ENCODE results near the gene RPL38. TPM values are rescaled to one million over a fixed set of nuclear protein-coding genes. Genes with fewer than 3 reads are reported as not detected.
"Not testable (repeated sequence)": the region's sequence is repeated elsewhere in the genome, so short reads cannot be mapped to it uniquely, and the experiment has no call there.

RPL38 gene
- polyA plus RNA-seq, 4 donors: 1,086 to 1,262 (median 1,199) TPM

- DNase-seq (ENCODE audit: low read depth in 4 of 4, low spot score in 3 of 4): no peak
Observed at GRCh38 chr17:74182041-74182723, 21.3 kb upstream of the RPL38 start.

GRCh38 chr17:74183411-74183810 lies 20.1 kb upstream of the RPL38 start:
- no peak for DNase-seq (ENCODE audit: low read depth in 4 of 4, low spot score in 3 of 4)

GRCh38 chr17:74185571-74186185 lies 17.8 kb upstream of the RPL38 start:
- no peak for DNase-seq (ENCODE audit: low read depth in 4 of 4, low spot score in 3 of 4)

GRCh38 chr17:74186498-74186897 lies 17.0 kb upstream of the RPL38 start:
- DNase-seq (ENCODE audit: low read depth in 4 of 4, low spot score in 3 of 4): no peak

DNA sequence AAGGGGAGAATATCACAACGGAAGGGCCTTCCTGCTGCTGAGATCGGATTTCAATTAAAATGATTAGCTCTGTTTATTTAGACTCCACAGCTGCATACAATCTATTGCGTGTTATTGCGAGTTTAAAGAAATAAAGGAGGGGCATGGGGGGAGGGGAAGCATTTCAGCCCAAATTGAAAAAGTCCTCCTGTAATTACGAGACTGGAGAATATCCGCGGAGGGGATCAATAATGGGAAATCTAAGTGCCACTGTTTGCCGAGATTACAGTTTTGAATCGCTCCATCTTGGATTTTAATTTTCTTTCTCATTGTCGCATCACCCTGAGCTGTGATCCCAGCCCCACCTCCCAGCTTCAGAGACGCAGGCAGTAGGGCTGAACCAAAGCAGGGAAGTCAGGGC lies 15.7 kb upstream of the RPL38 start:
- DNase-seq (ENCODE audit: low read depth in 4 of 4, low spot score in 3 of 4): no peak

GRCh38 chr17:74188687-74189086 lies 14.8 kb upstream of the RPL38 start:
- DNase-seq (ENCODE audit: low read depth in 4 of 4, low spot score in 3 of 4): not testable (repeated sequence)

GRCh38 chr17:74190154-74190553 lies 13.3 kb upstream of the RPL38 start:
- DNase-seq (ENCODE audit: low read depth in 4 of 4, low spot score in 3 of 4): no peak

DNA sequence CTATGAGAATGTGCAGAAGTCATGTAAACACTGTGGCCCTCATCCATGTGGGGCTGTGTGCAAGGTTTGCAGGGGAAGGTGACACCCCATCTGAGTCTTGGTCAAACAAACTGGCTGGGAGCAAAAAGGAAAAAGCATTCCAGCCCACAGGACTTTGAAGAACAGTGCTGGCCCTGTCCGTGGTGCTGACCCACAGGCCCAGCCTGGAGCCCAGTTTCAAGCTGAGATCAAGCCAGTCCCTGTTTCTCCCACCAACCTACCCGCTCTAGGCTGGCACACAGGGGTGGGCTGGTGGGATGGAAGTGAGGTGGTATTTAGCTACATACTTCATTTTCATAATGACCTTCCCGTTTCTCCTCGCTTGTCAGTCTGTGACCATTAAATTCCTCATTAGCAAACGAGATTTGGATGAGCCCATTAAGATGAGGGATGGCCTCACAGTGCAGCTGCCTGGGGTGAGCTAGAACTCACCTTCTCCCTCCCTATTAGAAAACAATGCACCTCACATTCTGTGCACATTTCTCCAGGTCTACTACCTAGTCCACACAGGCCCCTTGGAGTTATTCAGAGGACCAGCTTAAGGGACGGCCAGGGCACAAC lies 12.6 kb upstream of the RPL38 start:
- DNase-seq (ENCODE audit: low read depth in 4 of 4, low spot score in 3 of 4): no peak

DNA sequence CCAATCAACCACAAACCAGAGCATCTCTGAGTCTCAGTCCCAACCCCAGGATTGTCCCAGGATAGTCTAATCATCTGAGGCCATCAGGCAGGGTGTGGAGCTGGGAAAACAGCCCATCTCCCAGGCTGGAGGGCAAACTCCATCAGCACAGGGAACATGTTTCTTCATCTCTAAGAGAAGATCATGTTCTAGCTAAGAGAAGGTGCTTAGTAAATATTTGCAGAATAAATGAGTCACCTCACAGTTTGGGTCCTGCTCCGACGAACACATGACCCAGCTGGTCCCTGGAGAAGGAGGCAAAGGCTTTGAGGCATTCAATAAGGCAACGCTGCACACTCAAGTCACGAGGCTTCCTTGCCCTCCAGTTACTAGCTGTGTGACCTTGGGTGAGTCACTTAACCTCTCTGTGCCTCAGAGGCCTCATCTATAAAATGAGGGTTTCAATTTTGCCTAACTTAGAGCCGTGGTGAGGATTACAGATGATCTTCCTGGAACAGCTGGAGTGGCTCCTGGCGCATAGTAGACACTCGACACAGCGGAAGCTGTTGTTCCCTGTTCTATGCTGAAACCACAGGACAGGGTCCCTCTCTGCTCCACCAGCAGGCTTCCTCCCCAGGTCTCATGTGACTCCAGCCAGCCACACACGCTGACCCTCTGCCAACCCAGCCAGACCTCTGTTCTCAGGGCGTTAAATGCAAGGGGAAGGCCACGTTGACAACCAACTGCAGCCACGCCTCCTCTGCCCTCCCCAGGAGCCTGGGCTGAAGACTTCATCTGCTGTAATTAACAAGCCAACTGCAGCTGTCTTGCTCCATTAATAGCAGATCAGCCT lies 10.3 kb upstream of the RPL38 start:
- no peak for DNase-seq (ENCODE audit: low read depth in 4 of 4, low spot score in 3 of 4)

GRCh38 chr17:74194682-74195081 lies 8.8 kb upstream of the RPL38 start:
- no peak for DNase-seq (ENCODE audit: low read depth in 4 of 4, low spot score in 3 of 4)

GRCh38 chr17:74196541-74197317 lies 6.7 kb upstream of the RPL38 start:
- DNase-seq (ENCODE audit: low read depth in 4 of 4, low spot score in 3 of 4): no peak

DNA sequence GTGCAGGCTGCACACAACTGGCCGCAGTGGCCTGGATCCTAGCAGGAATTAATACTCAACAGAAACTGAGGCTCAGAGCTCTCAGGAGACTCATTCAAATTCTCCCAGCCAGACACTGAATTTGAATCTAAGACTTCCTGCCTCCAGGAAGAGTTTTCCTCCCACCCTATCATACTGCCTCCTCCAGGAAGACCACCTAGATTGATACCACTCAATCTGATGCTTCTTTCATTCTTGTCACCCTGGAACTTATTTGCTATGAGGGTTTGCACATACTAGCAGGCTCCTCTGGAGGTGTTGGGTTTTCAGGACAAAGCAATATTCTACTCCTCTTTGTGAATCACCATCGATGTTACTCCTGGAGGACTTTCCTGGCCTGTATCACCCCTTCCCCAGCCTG lies 5.7 kb upstream of the RPL38 start:
- DNase-seq (ENCODE audit: low read depth in 4 of 4, low spot score in 3 of 4): no peak

- DNase-seq (ENCODE audit: low read depth in 4 of 4, low spot score in 3 of 4): no peak
Observed at GRCh38 chr17:74198694-74199093, 4.8 kb upstream of the RPL38 start.

GRCh38 chr17:74199306-74200092 lies 4.0 kb upstream of the RPL38 start:
- DNase-seq (ENCODE audit: low read depth in 4 of 4, low spot score in 3 of 4): no peak

- DNase-seq (ENCODE audit: low read depth in 4 of 4, low spot score in 3 of 4): no peak
Observed at GRCh38 chr17:74200112-74200511, 3.4 kb upstream of the RPL38 start.

- DNase-seq (ENCODE audit: low read depth in 4 of 4, low spot score in 3 of 4): no peak
Observed at GRCh38 chr17:74201250-74201649, 2.2 kb upstream of the RPL38 start.

DNA sequence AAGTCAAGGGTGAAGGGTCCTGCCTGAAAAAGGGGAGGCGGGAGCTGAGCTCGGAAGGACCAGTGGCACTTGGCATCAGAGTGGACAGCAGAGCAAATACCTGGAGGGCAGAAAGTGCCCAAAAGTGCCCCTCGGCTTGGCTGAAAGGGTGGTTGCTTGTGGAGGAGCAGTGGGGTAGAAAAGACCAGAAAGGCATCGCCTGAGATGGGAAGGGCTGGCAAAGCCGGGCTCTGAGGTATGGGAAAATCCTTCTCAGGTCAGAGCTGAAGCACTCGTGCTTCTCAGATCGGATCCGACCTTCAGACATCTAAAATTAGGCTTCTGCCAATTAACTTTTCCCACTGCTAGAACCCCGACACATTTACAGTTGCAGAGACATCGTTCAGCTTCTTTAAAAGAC lies 1.5 kb upstream of the RPL38 start:
- no peak for DNase-seq (ENCODE audit: low read depth in 4 of 4, low spot score in 3 of 4)

DNA sequence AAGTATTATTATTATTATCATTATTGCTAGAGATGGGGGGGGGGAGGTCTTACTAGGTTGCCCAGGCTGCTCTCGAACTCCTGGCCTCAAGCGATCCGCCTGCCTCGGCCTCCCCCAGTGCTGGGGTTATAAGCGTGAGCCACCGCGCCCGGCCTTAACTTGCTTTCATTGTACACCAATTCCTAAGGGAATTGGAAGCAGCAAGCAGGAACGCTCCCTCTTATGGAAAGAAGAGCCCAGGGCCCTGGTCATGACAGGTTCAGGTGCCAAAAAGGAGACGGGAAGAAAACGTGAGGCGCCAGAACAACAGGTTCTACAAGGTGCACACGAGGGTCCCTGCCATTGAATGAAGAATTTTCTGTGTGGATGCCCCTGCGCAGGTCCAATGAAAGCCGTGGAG lies 540 bp upstream of the RPL38 start:
- DNase-seq (ENCODE audit: low read depth in 4 of 4, low spot score in 3 of 4): no peak

DNA sequence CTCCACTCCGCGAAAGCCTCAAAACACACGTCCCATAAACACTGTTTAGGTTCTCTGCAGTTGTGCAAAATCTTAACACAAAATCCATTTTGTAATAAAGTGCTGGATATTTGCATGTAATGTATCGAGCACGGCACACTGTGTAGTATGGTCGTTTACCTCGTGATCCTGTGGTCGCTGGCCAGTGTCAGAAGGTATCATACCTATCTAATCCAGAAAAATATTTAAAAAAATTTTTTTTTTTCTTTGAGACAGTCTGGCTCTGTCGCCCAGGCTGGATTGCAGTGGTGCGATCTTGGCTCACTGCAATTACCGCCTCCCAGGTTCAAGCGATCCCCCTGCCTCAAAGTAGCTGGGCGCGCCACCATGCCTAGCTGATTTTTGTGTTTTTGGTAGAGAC lies 996 bp downstream of the RPL38 start:
- no peak for DNase-seq (ENCODE audit: low read depth in 4 of 4, low spot score in 3 of 4)

DNA sequence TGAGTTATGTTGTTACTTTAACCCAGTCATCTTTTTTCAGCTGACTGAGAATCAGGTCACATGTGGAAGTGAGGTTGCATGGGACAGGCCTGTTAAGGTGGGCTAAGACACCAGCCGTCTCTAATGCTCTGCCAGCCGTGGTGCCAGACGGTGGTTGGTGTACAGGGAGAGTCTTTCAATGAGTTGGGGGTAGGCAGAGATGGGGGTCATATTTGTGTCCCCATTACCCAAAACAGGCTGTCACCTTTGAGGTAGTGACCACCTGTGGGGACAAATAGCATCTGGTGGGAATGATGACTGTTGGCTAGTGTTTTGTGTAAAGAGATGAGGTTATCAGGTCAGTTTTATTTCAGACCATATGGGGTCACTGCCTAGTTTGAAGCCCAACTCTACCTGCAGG lies 1.8 kb downstream of the RPL38 start:
- DNase-seq (ENCODE audit: low read depth in 4 of 4, low spot score in 3 of 4): no peak
